K562 (cell line): ENCODE data around the gene ASB13. TPM values are rescaled to one million over a fixed set of nuclear protein-coding genes. Genes with fewer than 3 reads are reported as not detected.
A peak's percentile ranks its signal among the peaks of the same experiment; 100 is the strongest.

Experiments
- ATAC-seq: fragments of 200-7000 bp; cut with Tn5 transposase; 3 replicates; pipeline ENCODE4 v1.9.1; 2020; ENCODE audit warnings: moderate library complexity
- BruUV-seq: library from RNA; stranded (reverse); fragments of 400-500 nt; replicated peaks from 2 replicates; lab custom pipeline; 2021; lab: Mats Ljungman, UMichigan
- CTCF ChIA-PET: fragments of 300-600 bp; formaldehyde crosslinking; extraction: SDS; loops from one replicate; lab custom pipeline; 2021; ENCODE audit warnings: low intra/inter-chr PET ratio; lab: Yijun Ruan, JAX
- POLR2A ChIA-PET: fragments of 300-600, 350-650 bp; sonication (Branson Sonifier 250); formaldehyde crosslinking; extraction: SDS; loops from one replicate; lab custom pipeline; 2021; ENCODE audit warnings: antibody characterized with exemption, inconsistent platforms; lab: Yijun Ruan, JAX
- DNase-seq, 4 experiments: peaks; one replicate each; pipeline versions ENCODE4 v3.0.0 to v3.0.0-alpha.2; 2011 to 2018; ENCODE audit warnings: low spot score in 3 of 4, mixed read lengths in 3 of 4; ENCODE audit errors: extremely low read depth in 1 of 4
- FAIRE-seq: peaks from 2 replicates; lab custom pipeline; 2011; peaks lifted over from hg19 to GRCh38; lab: Jason Lieb, UNC
- H2AFZ ChIP-seq: 2 replicates; pipeline ENCODE4 v1.6.0; 2011; ENCODE audit warnings: low read depth, low read length, control low read depth, inconsistent platforms
- H3K27ac ChIP-seq: fragments of 200-600 bp; 3 replicates; pipeline ENCODE4 v1.8.0; 2011; ENCODE audit warnings: low read depth, mild to moderate bottlenecking, control low read depth, inconsistent platforms, low read length, moderate library complexity, mixed read lengths; ENCODE audit errors: extremely low read depth
- H3K27me3 ChIP-seq, 2 experiments: fragments of 300-600 bp in 1 of 2; 2 replicates in 1 of 2; 3 replicates in 1 of 2; pipeline versions ENCODE4 v1.6.0 to v1.8.0; 2011; ENCODE audit warnings: inconsistent platforms in 2 of 2, low read length in 2 of 2, mild to moderate bottlenecking in 1 of 2, mixed read lengths in 1 of 2, moderate library complexity in 1 of 2; ENCODE audit not compliant: control insufficient read depth in 2 of 2, insufficient read depth in 2 of 2
- H3K36me3 ChIP-seq: fragments of 300-600 bp; 3 replicates; pipeline ENCODE4 v1.8.0; 2011; ENCODE audit warnings: mild to moderate bottlenecking, low read length, inconsistent platforms; ENCODE audit not compliant: control insufficient read depth, insufficient read depth
- H3K4me1 ChIP-seq, 2 experiments: fragments of 200-600 bp in 1 of 2; replicated peaks in 1 of 2; 2 replicates in 1 of 2; 3 replicates in 1 of 2; pipeline versions ENCODE4 v1.5.1 to v1.8.0; 2011; ENCODE audit warnings: inconsistent platforms in 2 of 2, low read length in 2 of 2, mild to moderate bottlenecking in 1 of 2, mixed read lengths in 1 of 2, moderate library complexity in 1 of 2; ENCODE audit not compliant: control insufficient read depth in 2 of 2, insufficient read depth in 2 of 2
- H3K4me2 ChIP-seq: 2 replicates; pipeline ENCODE4 v1.6.1; 2011; ENCODE audit warnings: low read length, control low read depth, inconsistent platforms, mixed read lengths; ENCODE audit not compliant: insufficient read depth
- H3K4me3 ChIP-seq: fragments of 200-600 bp; sonication (generic), shearing (Covaris generic); 2 replicates; pipeline ENCODE4 v1.5.1; 2016; ENCODE audit warnings: control low read depth, inconsistent platforms
- H3K79me2 ChIP-seq: fragments of 200-600 bp; 3 replicates; pipeline ENCODE4 v1.8.0; 2011; ENCODE audit warnings: low read length, inconsistent platforms; ENCODE audit not compliant: control insufficient read depth, insufficient read depth
- H3K9ac ChIP-seq, 2 experiments: 2 replicates each; pipeline versions ENCODE4 v1.6.0 to v1.6.1; 2011; ENCODE audit warnings: low read depth in 2 of 2, low read length in 2 of 2, control low read depth in 1 of 2, inconsistent platforms in 1 of 2, mild to moderate bottlenecking in 1 of 2, mixed read lengths in 1 of 2; ENCODE audit not compliant: insufficient read depth in 1 of 2
- H3K9me1 ChIP-seq: one replicate; pipeline ENCODE4 v1.6.0; 2011; ENCODE audit warnings: inconsistent platforms, mild to moderate bottlenecking, low read length, moderate library complexity; ENCODE audit not compliant: control insufficient read depth, insufficient read depth
- H3K9me3 ChIP-seq: replicated peaks from 2 replicates; pipeline ENCODE4 v1.5.1; 2011; ENCODE audit warnings: low read depth, low read length, inconsistent platforms; ENCODE audit not compliant: control insufficient read depth, insufficient read depth
- H4K20me1 ChIP-seq: replicated peaks from 2 replicates; pipeline ENCODE4 v1.6.1; 2011; ENCODE audit warnings: low read length, inconsistent platforms, mixed read lengths; ENCODE audit not compliant: control insufficient read depth, insufficient read depth
- ZNF121 ChIP-seq: sonication (generic); formaldehyde crosslinking; conservative IDR thresholded peaks from 2 replicates; pipeline ENCODE4 v1.8.0; 2022; ENCODE audit warnings: missing genetic modification reagents
- WGBS: fragments of 100-300 bp; shearing (Covaris generic); methylation state at CpG from one replicate; pipeline ENCODE4 v1.1.6; 2016; ENCODE audit warnings: low coverage, mixed read lengths; ENCODE audit not compliant: insufficient coverage; ENCODE audit errors: missing lambda C conversion rate; 5-methylcytosine and 5-hydroxymethylcytosine counted together
- in situ Hi-C: fragments of 300-500 bp; cut with MboI; formaldehyde crosslinking; loops from 4 replicates; pipeline ENCODE4 v1.15.0; 2018; ENCODE audit warnings: inconsistent platforms, mixed read lengths
- intact Hi-C: fragments of 100-400 bp; cut with micrococcal nuclease; formaldehyde crosslinking; loops from 2 replicates; pipeline ENCODE4 v1.14.2; 2022
- polyA plus RNA-seq, 8 experiments: library from polyadenylated mRNA; depleted of rRNA in 4 of 8; stranded (reverse) in 5 of 8; unstranded in 3 of 8; fragments of >200 nt; fragmentation: Nextera tagmentation in 2 of 8; fragmentation: Illumina TruSeq in 1 of 8; extraction: Ambion mirVana in 2 of 8; extraction: Trizol in 1 of 8; gene quantifications; 2 replicates each; pipeline versions ENCODE4 v1.2.1 to v1.2.3, GENCODE V29; 2011 to 2014; ENCODE audit warnings: inconsistent platforms in 1 of 8, missing spikeins in 1 of 8
- total RNA-seq, 7 experiments: library from RNA; depleted of rRNA in 6 of 7; stranded (reverse); fragments of >200 nt in 6 of 7; fragmentation: Illumina TruSeq in 2 of 7; extraction: Trizol in 2 of 7; gene quantifications; 2 replicates each; pipeline versions ENCODE4 v1.2.1 to v1.2.3, GENCODE V29; 2011 to 2021; ENCODE audit warnings: low replicate concordance in 1 of 7
- TF ChIP-seq, protein P1 (sequence below): IDR thresholded peaks from 2 replicates; pipeline ENCODE4 v1.6.1; 2011; ENCODE audit warnings: borderline replicate concordance, low read depth, mild to moderate bottlenecking, moderate library complexity, low read length; ENCODE audit not compliant: insufficient read depth, poor library complexity, severe bottlenecking

The ASB13 gene
- total and polyA plus RNA-seq, 9 of the 15 experiments (the other 6 are each of a cell fraction or from before 2014, with no cell fraction given): 5.2 to 28.8 (median 16.9) TPM

DNA sequence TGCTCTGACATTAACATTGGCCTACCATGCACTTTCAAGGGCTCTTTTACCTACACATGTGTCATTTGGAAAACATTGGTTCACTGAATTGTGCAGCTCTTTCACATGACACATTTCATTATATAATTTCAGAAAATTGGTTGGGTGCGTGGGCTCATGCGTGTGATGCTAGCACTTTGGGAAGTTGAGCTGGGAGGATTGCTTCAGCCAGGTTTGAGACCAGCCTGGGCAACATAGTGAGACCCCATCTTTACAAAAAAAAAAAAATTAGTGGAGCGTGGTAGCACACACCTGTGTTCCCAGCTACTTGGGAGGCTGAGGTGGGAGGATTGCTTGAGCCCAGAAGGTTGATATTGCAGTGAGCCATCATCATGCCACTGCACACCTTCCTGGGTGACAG is 22.2 kb upstream of the ASB13 start:
- H3K4me3 ChIP-seq: no peak overlapping the region
- in situ Hi-C loops: no loop called here
- H3K4me2 ChIP-seq: no peak overlapping the region
- BruUV-seq: no TSS peak
- H3K9me3 ChIP-seq: peaks cover 5% of the 10 kb centered on the region
- H3K9me1 ChIP-seq: no peaks in the 10 kb centered on the region
- WGBS: 94% methylated on average over 3 of the region's 3 CpGs
- intact Hi-C loops: loop anchor here (5.0 kb wide), 1 partner anchor 204 kb away; the partner anchor contains the start of gene FBH1
- TF ChIP-seq ZNF121 (CRISPR knock-in tag): peak; percentile 38; the same call in 1 of the 2 replicates
- TF ChIP-seq, protein P1, sequence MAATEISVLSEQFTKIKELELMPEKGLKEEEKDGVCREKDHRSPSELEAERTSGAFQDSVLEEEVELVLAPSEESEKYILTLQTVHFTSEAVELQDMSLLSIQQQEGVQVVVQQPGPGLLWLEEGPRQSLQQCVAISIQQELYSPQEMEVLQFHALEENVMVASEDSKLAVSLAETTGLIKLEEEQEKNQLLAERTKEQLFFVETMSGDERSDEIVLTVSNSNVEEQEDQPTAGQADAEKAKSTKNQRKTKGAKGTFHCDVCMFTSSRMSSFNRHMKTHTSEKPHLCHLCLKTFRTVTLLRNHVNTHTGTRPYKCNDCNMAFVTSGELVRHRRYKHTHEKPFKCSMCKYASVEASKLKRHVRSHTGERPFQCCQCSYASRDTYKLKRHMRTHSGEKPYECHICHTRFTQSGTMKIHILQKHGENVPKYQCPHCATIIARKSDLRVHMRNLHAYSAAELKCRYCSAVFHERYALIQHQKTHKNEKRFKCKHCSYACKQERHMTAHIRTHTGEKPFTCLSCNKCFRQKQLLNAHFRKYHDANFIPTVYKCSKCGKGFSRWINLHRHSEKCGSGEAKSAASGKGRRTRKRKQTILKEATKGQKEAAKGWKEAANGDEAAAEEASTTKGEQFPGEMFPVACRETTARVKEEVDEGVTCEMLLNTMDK: no peak
- H3K27me3 ChIP-seq: no peaks in the 10 kb centered on the region
- H2AFZ ChIP-seq: no peak overlapping the region
- H3K9ac ChIP-seq: no peak overlapping the region
- H4K20me1 ChIP-seq: peaks cover 10% of the 10 kb centered on the region; the same call in 1 of the 2 replicates
- H3K36me3 ChIP-seq: peaks cover 9% of the 10 kb centered on the region
- ATAC-seq: no peak
- peaks cover 17 to 28% of the 10 kb centered on the region in 2 experiments; a peak in 4 of 5 replicates for H3K4me1 ChIP-seq
- DNase-seq: no peak
- ChIA-PET CTCF (no interaction called here), POLR2A (interaction anchor here (0.6 to 1.7 kb wide), 4 partner anchors 8 to 47 kb away, joined by 3 to 5 read pairs (median 3); no protein-coding TSS in a partner anchor)
- peaks cover 89% of the 10 kb centered on the region for H3K79me2 ChIP-seq
- FAIRE-seq: no peak
- no peak overlapping the region for H3K27ac ChIP-seq
